Dedifferentiated amniotic fluid mesenchymal stem cell (primary cell): ENCODE results near the gene ADGRF3.
"Not testable (repeated sequence)": the region's sequence is repeated elsewhere in the genome, so short reads cannot be mapped to it uniquely, and the experiment has no call there.

ENCODE experiments used
- DNase-seq: peaks from one replicate; pipeline ENCODE4 v3.0.0-alpha.2; 2016; ENCODE audit errors: extremely low spot score

Gene ADGRF3

DNA sequence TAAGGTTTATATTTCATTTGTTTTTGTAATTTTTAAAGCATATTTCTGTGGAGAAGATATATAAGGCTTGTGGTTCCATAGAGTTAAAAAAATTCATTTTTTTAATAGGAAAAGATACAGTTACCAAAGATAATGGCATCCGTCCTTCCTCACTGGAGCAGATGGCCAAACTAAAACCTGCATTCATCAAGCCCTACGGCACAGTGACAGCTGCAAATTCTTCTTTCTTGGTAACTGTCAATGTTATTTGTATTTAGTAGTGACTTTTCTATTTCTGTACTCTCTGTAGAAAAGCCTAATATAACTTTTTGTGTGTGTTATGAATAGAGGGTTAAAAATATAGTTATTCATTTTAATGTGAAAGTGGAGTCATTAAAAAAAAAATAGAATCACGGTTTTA is 66.7 kb downstream of the ADGRF3 start:
- DNase-seq, result no peak

DNA sequence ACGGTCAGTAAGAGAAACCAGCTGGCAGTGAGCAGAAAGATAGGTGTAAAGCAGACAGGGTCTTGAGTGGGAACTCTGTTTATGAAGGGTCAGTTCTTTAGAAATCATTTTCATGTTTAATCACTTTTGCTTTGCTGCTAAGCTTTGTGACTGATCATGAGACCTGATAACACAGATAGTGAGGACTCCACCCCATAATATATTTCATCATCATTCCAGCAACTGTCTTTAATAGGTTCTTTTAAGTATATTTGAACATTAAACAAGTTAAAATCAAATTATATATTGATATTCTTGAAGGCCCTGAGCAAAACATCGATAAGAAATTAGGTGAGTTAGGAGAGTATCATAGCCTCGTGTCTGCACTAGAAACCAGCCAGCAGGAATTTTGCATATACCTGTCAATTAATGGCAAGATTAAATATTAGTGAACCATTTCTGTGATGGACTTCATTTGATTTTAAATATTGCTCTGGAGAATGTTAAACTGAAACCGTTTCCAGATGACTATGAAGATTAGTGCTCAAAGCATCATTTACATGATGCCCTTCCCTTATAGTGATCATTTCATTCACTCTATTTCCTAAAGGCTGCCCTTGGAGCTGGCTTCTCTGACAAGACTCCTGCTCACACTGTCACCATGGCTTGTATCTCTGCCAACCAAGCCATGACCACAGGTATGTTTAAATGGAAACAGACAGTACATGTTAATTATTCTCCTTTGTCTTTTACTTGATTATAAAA is 69.9 kb downstream of the ADGRF3 start:
- DNase-seq, result no peak

DNA sequence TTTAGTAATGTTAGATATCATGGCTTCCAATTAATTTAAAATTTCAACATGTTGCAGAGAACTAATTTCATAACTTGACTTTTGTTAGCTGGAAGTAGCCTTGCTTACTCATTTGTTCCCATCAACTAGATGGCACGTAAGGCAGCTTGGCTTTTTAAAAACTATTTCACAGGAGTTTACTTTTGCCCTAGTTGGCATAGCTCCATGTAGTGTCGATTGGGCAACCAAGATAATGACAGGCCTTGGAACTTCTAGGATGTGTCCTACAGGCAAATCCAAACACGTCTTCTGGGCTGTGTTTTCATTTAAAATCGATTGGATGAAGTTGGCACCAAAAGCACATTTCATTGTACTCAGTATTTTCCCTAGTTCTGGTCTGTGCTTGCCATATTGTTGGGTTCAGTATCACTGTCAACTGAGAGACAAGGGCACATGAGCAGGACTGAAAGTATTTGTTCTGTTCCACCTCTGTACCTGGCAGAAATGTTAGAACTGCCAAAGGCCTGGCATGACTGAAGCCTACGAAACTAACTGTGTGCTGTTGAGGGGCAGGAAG is 72.5 kb downstream of the ADGRF3 start:
- peak; percentile 98 for DNase-seq

DNA sequence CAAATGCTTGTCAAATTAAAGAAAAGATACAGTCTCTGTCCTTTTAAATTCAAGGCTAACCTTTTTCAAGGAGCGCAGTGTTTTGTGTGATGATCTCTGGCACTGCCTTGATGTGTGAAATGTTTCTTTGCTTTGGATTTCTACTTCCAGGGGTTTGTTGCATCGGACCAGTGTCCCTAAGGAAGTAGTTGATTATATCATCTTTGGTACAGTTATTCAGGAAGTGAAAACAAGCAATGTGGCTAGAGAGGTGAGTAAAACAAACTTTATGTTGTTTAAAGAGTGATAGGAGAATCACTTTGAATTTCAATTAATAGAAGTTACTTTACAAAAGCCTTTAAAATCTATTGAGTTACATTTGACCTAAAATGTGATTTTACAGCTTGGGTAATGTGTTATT is 73.1 kb downstream of the ADGRF3 start:
- DNase-seq, result peak; percentile 82

DNA sequence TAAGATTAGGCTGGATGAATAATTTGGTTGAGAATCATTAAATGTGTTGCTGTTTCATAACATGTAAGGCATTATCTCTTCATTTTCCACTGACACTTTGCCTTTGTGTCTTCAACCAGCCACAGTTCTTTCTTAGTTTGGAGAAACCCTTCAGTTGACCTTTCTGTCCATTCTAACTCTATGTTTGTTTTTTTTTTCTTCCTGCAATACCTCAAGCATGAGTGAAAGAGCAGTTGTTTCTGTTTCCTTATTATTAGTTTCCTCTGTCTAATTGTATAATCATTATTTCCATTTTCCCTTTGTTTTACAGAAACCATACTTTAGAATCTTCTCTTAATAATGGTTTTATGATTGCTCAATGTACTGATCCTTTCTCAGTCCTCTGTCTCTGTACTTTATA is 76.2 kb downstream of the ADGRF3 start:
- DNase-seq, result no peak

DNA sequence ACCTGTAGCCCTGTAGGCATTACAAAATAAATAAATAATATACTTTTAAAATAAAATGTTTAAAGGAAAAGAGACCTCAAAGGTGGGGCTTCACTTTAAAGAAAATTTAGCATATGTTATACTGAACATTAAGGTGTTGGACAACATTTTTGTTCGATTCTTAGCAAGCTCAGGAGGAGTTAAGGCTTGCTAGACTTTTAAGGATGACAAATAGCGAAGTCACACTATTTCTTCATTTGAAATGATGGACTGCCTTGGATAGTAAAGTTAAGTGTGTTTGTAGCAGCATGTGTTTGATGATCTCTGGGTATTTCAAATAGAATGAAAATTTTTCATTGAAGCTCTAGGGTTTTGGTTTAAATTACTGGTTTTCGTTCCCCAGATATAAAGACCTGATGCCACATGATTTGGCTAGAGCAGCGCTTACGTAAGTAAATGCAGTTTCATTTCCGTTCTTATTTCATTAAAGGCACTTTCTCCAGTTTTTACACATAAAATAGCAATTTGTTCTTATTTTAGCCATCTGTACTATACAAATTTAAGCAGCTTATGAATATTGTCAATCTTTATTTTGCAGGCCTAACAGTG is 76.9 kb downstream of the ADGRF3 start:
- no peak for DNase-seq

DNA sequence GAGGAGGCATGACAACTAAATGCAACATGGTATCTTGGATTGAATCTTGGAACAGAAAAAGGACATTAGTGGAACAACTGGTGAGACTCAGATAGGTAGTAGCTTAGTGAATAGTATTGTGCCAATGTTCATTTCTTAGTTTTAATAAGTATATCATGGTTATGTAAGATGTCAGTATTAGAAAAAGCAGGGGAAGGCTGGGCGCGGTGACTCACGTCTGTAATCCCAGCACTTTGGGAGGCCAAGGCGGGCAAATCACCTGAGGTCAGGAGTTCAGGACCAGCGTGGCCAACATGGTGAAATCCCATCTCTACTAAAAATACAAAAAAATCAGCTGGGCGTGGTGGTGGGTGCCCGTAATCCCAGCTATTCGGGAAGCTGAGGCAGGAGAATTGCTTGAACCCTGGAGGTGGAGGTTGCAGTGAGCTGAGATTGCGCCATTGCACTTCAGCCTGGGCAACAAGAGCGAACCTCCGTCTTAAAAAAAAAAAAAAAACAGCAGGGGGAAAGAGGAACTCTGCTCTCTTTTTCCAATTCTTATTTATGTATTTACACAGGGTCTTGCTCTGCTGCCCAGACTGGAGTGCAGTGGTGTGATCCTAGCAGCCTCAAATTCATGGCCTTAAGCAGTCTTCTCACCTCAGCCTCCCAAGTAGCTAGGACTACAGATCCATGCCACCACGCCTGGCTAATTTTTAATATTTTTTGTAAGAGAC is 77.8 kb downstream of the ADGRF3 start:
- not testable (repeated sequence) for DNase-seq

DNA sequence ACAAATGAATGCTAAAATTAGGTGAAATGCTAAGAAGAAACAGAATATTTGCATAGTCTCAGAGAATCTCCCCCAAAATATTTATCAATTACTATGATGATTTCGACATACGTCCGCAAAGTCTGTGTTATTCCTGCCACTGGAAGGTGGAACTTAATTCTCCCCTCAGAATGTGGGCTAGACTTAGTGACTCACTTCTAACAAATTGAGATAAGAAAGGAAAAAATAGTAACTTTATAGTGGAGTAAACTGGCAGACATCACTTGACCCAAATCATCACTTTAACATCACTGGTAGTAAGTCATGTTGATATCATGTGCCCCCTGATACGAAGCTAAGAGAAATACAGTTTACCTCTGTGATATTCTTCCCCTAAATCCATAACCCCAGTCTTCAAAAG is 78.4 kb downstream of the ADGRF3 start:
- no peak for DNase-seq

DNA sequence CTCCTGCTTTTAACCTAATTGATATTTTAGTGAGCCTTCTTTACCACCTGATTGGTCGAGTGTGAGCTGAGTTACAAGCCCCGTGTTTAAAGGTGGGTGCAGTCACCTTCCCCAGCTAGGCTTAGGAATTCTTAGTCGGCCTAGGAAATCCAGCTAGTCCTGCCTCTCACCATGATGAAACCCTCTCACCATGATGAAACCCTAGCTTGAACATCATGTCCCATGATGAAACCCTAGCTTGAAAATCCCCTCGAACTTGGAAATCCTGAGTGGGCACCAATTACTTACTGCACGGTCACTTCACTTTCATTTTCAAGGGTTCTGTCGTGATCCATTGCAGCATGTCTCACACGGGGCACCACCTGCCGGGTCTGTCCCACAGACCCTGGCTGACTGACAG is 87.8 kb downstream of the ADGRF3 start:
- not testable (repeated sequence) for DNase-seq
